NOMO-1 (cell line): Measurements from ENCODE around the gene CPOX.
"Not testable (repeated sequence)": the region's sequence is repeated elsewhere in the genome, so short reads cannot be mapped to it uniquely, and the experiment has no call there.

Source experiments
- DNase-seq, 2 experiments: peaks; one replicate each; lab custom pipeline; 2025; ENCODE audit not compliant: unreplicated experiment in 2 of 2; lab: John Stamatoyannopoulos, UW

CPOX gene

GRCh38 chr3:98565237-98565643, 28.2 kb downstream of the CPOX start:
- no peak for DNase-seq

- no peak for DNase-seq
These were observed 29.0 kb downstream of the CPOX start for GRCh38 chr3:98564282-98565005.

- peak; percentile 18 to 61 for DNase-seq
These were observed 29.6 kb downstream of the CPOX start for GRCh38 chr3:98563661-98564281.

- DNase-seq = peak in 1 of 2 experiments; percentile 10
These were observed 31.5 kb downstream of the CPOX start for GRCh38 chr3:98561727-98562521.

GRCh38 chr3:98560911-98561310, 32.5 kb downstream of the CPOX start:
- DNase-seq = no peak

GRCh38 chr3:98559769-98560168, 33.6 kb downstream of the CPOX start:
- not testable (repeated sequence) for DNase-seq

GRCh38 chr3:98558100-98558827, 35.1 kb downstream of the CPOX start:
- no peak for DNase-seq

- DNase-seq = no peak
These were observed 35.9 kb downstream of the CPOX start for GRCh38 chr3:98557324-98558010.

GRCh38 chr3:98556164-98557130, 37.0 kb downstream of the CPOX start:
- DNase-seq = peak; percentile 27 to 45

- no peak for DNase-seq
These were observed 38.4 kb downstream of the CPOX start for GRCh38 chr3:98555025-98555379.

- no peak for DNase-seq
These were observed 38.8 kb downstream of the CPOX start for GRCh38 chr3:98554580-98554979.

- peak; percentile 57 to 91 for DNase-seq
These were observed 39.7 kb downstream of the CPOX start for GRCh38 chr3:98553753-98554152.

GRCh38 chr3:98553021-98553563, 40.3 kb downstream of the CPOX start:
- DNase-seq = no peak

GRCh38 chr3:98552232-98553020, 41.0 kb downstream of the CPOX start:
- DNase-seq = peak in 1 of 2 experiments; percentile 27

GRCh38 chr3:98551754-98552153, 41.7 kb downstream of the CPOX start:
- no peak for DNase-seq

- DNase-seq = no peak
These were observed 42.2 kb downstream of the CPOX start for GRCh38 chr3:98551236-98551635.

GRCh38 chr3:98550833-98551232, 42.6 kb downstream of the CPOX start:
- DNase-seq = no peak

- no peak for DNase-seq
These were observed 44.9 kb downstream of the CPOX start for GRCh38 chr3:98548544-98548943.
